ENCODE measurements around the gene CYP4V2.
A peak's percentile ranks its signal among the peaks of the same experiment; 100 is the strongest.

The CYP4V2 gene

DNA sequence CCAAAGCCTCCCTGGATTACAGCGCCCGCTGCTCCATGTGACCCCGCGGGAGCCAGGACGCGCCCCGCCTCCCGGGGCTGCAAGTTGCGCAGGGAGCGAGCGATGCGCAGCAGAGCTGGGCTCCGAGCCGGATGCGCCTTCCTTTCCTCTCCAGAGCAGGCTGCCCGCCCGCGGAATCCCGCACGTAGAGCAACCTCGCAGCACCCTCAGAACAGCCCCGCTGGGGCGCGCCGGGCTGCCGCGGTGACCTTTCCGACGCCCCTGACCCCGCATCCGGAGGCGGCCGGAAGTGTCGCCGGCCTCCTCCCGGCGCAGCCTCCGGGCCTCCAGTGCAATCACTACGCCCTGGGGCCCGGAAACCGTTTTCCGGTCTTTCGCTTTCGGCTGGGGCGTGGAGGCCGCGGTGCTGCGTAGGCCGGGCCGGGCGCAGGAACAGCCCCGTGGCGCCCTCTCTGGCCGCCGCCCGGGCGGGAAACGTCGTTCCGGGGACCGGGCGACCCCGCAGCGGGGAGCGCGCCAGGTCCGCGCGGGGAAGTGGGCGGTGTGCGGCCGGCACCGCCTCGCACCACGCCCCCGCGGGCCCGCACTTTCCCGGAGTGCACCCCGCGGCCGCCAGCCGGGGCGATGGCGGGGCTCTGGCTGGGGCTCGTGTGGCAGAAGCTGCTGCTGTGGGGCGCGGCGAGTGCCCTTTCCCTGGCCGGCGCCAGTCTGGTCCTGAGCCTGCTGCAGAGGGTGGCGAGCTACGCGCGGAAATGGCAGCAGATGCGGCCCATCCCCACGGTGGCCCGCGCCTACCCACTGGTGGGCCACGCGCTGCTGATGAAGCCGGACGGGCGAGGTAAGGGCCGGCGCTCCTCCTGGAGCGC lies at the start of gene CYP4V2:
CYP4V2 (plus strand) TSS at position 368 of the 866 bp plus-strand sequence; CDS start at position 625, 257 bp downstream.
- peak; percentile 73 for DNase-seq (ENCODE audit: low read depth)

DNA sequence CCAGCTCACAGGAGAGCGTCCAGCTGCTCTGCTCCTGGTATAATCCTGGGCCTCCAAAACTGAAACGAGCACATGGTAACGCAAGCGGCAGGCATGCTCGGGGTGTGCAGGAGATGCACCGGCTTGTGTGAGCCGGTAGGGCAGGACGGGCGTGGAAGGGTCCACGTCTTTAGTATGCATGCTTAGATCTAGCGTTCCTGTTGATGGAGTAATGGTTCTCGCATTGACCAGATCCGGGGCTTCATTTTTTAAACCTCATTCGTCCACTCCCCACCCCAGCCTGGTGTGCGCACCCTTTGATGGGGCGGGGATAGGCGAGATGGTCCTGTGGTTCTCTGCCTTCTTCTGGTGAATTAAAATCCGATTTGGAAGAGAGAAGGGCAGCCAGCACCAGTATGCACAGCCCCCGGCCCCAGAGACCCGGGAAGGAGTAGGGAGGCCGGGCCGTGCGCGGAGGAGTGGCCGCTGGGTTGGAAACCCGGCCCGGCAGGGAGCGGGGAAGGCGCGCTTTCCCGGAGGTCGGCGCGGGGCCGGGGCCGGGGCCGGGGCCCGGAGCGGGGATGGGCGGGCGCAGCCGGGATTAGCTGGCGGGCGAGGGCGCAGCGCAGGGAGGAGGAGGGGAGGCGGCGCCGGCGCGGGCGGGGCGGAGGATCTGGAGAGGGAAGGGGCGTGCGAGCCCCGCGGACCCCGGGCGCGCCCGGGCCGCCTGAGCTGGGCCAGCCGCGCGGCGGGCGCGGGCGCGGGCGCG lies 47.0 kb upstream of the CYP4V2 start:
- no peak for DNase-seq (ENCODE audit: low read depth)

DNA sequence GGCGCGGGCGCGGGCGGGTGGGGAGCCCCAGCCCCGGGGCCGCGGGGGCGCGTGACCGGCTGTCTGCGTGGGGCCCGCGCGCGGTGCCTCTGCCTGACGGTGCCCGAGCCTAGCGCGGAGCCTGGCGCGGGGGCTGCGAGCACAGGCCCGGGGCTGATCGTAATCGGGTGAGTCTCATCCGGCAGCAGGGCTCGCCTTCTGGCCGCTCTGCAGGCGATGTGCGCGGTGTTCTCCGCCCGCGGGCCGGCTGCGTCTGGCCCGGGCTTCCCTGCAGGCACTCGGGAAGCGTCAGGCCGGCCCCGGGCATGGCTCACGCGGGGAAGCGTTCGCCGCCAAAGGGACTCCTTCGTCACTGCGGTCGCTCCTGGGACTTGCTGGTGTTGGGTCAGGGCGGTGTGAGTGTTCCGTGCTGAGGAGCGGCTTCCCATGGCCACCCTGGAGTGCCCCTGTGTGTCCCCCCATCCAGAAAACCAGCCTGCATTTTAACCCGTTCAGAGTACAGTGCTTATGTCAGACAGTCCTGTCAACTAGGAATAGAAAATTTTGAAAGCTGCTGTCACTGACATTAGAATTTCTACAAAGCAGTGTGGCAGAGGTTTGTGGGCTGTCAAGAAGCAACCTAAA lies 46.3 kb upstream of the CYP4V2 start:
- DNase-seq (ENCODE audit: low read depth), result no peak

DNA sequence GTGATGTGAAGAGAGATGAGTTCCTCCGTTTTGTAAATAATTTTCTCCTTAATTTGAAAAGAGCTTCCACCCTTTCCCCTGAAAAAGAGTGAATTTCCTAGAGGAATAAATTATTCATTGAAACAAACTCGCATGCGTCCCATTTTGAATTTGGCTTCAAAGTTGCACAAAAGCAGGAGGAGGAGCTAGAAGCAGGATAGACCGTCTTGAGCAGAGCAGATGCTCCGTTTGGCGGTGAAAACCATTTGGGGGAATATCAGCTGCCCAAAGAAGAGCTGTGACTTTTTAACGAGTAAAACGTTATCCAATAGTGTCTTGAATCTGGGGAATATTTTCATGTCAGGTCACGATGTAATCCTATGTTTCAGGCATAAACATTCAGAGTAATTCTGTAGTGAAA lies 44.9 kb upstream of the CYP4V2 start:
- no peak for DNase-seq (ENCODE audit: low read depth)

DNA sequence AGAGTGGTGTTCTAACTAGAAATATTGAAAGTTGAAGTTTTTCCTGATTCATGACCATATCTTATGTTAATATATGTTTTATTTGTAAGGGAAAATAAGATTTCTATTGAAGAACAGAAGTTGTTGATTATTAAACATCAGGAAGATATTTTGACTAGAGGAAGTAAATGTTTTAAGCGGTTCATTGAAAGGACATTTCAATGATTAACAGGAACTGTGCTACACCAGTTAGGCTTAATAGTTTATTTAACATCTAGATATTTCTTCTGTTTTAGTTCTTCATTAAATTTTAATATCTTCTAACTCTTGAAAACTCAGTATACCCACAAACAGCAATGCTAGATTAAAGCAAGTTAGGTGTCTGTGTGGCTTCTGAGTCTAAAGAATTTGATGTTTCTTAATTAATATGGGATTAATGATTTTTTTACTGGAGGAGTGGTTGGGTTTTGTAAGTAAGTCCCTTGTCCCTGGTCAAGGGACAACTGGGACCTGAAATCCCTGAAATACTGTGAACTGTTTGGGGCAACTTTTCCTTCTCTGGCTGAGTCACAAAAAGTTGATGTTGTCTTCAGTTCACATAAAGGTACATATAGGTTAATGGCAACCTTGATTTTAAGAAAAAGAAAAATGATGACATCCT lies 42.9 kb upstream of the CYP4V2 start:
- DNase-seq (ENCODE audit: low read depth), result no peak

DNA sequence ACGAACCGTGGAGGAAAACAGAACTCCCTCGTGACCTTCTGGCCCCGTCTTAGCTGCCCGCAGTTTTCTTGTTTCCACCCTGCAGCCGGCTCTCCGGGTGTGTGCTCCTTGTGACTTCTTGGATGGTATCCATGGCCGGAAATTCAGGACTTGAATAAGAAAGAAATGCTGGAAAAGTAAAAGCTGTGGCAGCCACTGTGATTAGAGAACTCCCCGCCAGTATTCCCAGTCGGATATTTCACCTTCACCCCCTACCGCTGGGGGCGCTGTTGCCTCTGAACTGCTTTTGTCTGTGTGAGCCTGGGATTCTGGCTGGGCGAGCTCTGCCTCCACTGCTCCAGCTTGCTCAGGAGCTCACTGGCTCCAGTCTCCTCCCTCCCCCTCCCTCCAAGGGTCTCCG lies 41.5 kb upstream of the CYP4V2 start:
- DNase-seq (ENCODE audit: low read depth), result no peak

DNA sequence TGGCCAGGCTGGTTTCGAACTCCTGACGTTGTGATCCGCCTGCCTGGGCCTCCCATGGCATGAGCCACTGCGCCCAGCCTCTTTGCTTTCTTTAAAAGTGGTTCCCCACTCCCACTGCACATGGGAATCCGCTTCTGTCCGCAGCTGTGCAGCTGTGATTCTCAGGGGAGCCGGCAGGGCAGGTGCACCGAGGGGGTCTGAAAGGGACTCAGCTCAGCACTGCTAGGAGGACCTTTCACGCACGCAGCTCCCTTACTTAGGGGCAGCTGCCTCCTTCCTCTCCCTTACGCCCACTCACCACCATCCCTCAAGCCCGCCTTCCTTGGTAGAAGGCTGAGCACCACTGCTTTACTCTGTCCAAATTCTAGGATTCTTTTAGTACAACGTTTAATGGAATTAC lies 40.4 kb upstream of the CYP4V2 start:
- no peak for DNase-seq (ENCODE audit: low read depth)

DNA sequence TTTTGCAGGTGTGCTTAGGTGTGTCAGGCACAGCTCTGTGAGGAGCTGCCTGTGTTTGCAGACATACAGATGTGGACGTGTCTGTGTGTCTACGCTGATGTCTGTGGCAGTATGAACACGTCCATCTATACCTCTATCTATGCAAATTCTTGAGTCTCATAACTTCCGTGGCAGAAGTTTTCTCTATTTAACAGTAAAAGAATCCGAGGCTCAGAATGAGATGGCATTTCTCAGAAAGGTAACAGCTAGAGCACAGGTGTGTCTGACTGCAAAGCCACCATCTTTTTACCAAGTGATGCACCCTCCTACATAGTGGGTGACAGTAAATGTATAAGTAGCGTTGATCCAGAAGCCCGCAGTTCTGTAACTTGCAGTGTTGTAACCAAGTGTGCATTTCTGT lies 39.9 kb upstream of the CYP4V2 start:
- DNase-seq (ENCODE audit: low read depth), result no peak

DNA sequence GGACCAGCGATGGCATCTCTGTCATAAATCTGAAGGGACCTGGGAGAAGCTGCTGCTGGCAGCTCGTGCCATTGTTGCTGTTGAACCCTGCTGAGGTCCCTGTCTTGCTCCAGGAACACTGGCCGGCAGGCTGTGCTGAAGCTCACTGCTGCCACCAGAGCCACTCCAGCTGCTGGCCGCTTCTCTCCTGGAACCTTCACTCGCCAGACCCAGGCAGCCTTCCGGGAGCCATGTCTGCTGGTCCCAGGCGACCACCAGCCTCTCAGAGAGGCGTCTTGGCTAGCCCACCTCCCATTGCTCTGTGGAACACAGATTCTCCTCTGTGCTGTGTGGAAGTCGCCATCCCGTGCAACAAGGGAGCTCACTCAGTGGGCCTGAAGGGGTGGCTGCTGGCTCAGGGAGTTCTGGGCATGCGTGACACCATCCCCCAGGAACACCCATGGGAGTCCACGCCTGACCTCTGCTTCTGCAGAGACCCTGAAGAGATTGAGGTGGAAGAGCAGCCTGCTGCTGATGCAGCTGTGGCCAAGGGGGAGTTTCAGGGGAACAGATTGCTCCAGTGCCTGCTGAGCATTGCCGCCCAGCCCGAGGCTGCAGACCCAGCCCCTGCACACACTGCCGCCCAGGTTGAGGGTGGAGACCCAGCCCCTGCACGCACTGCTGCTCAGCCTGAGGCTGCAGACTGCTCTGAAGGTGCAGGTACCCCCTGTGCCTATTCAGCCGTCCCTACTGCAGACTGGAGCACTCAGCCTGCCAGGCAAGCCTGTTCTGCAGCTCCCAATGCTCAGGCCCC lies 33.1 kb upstream of the CYP4V2 start:
- DNase-seq (ENCODE audit: low read depth), result no peak

DNA sequence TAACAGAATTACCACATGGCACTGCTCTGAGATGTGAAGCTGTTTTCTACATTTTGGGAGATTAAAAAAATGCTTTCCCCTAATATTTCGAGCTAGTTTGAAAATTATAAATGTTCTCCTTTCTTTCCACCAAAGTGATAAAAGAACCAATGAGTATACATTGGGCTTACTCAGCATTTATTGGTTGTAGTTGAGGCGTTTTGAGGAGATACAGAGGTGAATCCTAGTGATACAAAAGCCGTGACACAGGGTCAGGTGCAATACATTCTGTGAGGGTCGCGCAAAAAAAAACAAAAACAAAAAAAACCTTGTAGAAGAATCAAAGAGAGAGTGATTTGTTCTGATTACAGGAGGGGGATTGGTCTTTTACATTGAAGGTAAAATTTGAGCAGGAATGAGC lies 32.4 kb upstream of the CYP4V2 start:
- DNase-seq (ENCODE audit: low read depth), result no peak

DNA sequence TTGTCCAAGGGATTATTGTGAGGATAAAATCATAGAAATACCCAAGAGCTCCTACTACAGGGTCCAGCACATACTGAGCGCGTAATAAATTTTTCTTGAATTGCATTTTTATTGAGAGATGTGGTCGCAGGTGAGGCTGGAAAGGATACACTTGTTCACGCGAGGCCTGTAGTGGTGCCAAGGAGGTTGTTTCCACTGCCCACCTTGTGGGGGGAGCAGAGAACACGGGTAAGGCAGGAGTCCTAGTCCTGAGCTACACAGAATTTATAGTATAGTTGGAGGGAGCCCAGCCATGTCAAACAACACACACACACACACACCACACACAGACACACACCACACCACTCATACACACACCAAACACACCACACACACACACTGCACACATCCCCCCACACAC lies 31.8 kb upstream of the CYP4V2 start:
- no peak for DNase-seq (ENCODE audit: low read depth)

DNA sequence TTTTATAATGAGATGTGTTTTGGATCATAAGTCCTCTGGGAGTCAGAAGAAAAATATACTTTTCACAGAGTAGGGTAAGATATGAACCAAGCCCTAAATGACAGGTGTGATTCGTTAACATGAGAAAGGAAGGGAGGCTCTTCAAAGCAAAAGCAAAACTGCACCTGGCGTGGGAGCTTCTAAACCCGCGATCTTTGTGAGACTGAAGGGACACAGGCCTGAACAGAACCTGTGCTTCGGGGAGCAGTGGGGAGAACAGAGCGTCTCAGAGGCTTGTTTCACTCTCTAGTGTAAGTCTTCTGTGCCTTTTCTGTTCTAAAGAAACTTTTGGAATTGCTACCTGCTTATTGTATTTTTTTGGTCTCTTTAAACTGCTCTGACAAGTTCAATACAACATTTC lies 30.2 kb upstream of the CYP4V2 start:
- no peak for DNase-seq (ENCODE audit: low read depth)

DNA sequence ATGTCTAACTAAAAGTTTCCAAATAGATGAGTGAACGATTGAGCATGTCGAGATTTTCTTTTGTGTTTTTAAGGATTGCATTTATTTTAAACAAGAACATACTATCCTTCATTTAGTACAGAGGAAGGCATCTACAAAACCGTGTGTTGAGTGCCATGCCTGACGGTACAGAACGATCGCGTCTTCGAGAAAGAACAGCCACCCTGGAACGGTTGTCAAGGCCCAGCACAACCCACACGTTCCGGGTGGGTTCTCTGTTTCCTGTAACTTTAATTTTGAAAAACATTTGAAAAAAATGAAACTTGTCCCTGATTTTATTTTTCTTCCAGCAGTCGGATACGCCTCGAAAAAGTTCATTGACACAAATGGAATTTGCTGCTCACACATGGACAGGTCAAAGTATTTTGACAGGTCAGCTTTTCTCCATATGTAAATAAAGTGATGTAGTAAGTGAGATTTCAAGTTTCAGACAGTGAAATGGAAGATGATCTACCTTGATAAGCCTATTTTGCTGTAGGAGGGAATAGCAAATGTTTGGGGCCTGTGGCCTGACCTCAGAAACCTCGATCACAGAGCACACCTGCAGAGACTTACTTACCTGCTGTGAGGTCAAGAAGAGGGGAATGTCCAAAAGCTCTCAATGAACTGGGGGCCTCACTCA lies 24.4 kb upstream of the CYP4V2 start:
- DNase-seq (ENCODE audit: low read depth), result no peak

DNA sequence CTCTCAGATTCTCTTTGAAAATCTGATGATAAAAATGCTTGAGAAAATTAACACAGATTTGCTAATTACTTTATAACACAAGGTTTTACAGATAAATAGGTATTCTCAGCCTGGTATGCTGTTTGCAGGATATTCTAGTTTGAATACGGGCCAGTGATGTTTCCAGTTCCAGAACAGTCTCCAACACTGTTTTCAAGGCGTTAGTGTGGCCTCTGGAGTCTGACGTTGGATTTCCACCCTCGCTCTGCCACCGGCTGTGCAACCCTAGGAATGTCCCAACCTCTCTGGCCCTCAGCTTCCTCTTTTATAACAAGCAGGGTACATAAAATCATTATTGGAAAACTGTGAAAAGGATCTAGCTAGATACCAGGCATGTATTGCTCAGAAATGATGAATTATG lies 23.8 kb upstream of the CYP4V2 start:
- no peak for DNase-seq (ENCODE audit: low read depth)

DNA sequence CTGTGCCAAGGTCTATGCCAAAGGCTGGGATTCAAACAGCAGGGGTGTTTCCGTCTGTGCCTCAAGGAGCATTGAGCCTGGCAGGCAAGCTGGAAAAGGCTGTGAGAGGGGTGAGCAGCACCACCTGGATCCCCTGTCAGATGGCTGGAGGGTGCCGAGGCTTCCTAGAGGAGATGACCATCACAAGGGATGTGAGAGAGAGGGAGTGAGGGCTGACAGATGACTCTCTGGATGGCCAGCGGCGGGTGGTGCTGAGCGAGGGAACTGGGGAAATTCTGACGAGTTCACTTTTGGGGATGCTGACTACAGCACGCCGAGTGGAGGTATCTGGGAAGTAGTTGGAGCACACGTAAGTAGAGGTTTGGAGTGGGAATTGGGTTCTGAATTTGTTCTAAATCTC lies 22.6 kb upstream of the CYP4V2 start:
- no peak for DNase-seq (ENCODE audit: low read depth)

DNA sequence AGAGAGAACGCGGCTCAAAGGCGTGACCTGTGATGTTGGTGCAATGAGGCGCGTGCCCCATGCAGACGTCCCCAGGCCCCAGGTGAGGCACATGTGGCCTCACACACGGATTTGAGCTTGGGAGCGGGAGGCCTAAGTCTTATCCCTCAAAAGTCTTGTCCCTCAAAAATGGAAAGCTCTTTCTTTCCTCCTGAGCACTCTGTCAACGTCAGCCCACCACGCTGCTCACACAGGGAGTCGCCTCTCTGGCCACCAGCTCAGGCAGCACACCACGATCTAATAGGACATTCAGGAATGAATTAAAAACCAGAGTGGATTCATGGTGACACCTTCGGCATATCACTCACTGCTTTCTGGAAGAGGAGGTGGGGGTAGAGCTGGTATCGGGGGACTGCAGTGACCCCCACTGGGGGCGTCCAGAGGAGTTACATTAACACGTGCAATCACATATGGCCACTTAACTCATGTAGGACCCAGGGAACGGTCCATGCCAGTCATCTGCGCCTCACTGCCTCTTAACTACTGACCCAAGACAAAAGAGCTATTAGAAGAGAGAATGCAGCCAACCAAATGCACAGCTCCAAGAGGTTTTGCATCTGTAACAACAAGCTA lies 21.9 kb upstream of the CYP4V2 start:
- DNase-seq (ENCODE audit: low read depth), result no peak

DNA sequence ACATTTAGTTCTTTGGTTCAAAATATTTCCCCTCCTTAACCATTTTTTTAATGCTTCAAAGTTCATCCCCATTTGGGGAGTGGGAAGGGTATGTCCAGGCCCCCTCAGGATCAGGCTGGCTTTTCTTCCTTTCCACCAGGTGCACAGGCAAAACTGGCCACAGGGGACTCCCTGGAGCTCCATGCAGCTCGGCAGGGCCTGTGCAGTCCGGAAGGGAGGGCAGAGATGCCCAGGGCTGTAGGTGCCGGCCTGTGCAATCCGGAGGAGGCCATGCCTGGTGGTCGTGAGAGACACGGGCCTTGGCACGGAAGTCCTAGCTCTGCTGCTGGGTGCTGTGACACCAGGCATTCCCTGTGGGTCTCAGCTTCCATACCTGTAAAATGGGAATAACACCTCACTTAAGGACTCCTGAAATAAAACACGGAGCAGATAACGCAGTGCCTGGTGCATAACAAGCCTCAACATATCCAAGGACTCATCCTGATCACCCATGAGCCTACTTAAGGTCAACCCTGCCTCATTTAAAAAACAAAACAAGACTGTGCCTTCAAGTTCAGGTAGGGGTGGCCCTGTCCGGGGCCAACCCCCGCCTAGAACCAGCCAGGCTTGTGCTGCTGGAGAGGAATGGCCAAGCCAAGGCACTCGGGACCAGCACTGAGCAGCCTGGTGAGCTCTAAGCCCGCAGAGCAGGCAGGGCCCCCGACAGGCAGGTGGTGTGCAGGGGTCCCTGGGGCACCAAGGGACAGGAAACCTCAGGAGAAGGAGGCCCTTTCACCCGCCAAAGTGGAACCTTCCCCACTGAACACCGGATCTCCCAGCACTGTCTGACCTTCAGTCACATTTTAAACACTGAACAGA lies 21.2 kb upstream of the CYP4V2 start:
- no peak for DNase-seq (ENCODE audit: low read depth)

DNA sequence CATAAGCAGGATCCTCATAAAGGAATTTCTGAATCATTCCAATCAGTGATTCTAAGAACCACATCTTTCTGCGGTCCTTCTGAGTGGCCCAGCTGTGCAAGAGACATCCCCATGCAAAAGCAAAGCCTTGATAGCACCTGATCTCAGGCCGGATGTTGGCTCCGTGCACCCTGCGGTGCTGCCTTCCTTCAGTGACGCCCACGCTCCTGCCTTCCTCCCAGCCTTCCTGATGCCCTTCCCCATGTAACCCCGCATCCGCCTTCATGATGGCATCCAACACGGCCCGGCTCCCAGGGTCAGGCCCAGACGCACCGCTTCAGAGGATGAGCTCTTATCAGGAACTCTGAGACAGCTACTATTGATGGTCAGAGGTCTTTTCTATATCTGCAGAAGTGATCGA lies 20.4 kb upstream of the CYP4V2 start:
- DNase-seq (ENCODE audit: low read depth), result no peak

DNA sequence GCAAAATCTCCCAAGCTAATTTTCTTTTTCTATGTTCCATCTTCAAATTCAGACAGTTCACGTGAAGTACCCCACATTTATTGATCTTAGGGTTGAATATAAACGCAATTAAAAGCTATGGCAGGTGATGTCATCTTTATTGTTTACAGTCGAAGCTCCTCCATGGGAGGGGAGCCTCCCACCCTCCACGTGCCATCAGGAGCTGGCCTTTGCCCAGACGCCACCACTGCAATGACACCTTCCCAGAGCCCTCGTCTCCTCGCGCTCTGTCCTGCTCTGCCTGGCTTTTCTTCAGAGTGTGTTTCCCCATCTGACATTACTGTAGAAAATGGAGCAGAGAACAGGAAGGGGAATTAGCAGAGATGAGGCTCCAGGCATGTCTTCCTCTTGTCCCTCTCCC lies 18.8 kb upstream of the CYP4V2 start:
- no peak for DNase-seq (ENCODE audit: low read depth)

DNA sequence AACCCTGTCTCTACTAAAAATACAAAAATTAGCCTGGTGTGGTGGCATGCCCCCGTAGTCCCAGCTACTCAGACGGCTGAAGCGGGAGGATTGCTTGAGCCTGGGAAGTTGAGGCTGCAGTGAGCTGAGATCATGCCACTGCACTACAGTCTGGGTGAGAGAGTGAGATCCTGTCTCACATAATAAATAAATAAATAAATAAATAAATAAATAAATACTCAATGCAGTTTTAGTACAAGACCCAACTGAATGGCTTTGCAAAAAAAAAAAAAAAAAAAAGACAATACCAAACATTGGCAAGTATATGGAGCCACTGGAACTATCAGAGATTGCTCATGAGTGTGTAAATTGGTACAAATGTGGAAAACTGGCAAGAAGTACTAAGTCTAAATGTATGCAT lies 3.3 kb upstream of the CYP4V2 start:
- no peak for DNase-seq (ENCODE audit: low read depth)
